A673 (cell line): Measurements from ENCODE around the gene ITCH.

Experiments used
- CTCF ChIP-seq: fragments of 300-800, 200-600 bp; sonication (generic); conservative IDR thresholded peaks from 2 replicates; pipeline ENCODE4 v1.5.1; 2017; ENCODE audit warnings: low read depth, mild to moderate bottlenecking, antibody characterized with exemption, low read length, moderate library complexity, mixed read lengths
- EZH2 ChIP-seq: fragments of 200-600 bp; sonication (generic); IDR thresholded peaks from 2 replicates; pipeline ENCODE4 v1.6.1; 2017; ENCODE audit warnings: borderline replicate concordance, low read depth, mild to moderate bottlenecking, mixed read lengths, antibody characterized with exemption, low read length; ENCODE audit not compliant: poor library complexity, severe bottlenecking

GRCh38 chr20:34468951-34469350, 105.9 kb downstream of the ITCH start:
- TF ChIP-seq CTCF (no peak), EZH2 (no peak)
